Measurements from ENCODE around the gene SMAD7.

SMAD7 gene

DNA sequence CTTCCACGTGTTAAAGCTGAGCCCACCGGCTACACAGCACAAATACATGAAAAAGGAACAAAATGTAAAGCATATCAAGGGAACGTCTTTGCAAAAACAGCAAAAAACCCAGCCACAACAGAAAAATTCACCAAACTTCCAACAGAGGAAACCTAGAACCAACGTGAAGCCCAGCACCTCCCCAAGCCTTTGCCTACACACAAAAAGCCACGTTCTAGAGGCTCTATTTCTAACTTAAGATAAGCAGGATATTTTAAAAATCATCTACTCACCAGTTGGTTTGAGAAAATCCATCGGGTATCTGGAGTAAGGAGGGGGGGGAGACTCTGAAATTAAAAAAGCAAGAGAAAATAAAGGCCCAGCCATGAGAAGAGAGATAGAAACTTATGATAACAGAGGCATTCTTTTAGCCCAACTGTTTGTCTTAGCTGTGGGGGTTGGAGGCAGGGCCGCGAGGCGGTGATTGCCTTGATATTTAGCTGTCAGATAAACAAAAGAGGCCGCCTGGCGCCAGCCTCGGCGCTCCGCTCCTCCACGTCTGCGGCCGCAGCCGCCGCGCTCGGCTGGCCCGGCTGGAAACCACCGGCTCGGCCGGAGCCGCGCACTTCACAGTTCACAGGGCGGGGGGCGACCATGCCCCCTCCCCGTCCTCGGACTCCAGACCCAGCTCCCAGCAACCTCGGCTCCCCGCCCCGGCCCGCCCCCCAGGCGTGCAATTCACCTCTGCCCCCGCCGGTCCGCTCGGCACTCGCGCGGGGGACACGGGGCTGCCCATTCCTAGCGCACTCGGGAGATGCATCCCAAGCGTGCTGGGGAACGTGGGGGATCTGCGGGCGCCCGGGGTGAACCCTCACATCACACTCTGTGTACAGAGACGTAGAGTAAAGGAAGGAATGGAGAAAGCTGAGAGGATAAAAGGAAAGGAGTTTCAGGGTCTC, 2.4 kb downstream of the SMAD7 start:
- peak overlapping the region; percentile 85 for H3K27ac ChIP-seq (ENCODE audit: low read length)
- no peaks in the 10 kb centered on the region for H3K9me3 ChIP-seq (ENCODE audit: control insufficient read depth in 1 of 2, low read length in 2 of 2)
- H3K27me3 ChIP-seq (ENCODE audit: low read depth, low read length) = no peaks in the 10 kb centered on the region
- H3K4me1 ChIP-seq (ENCODE audit: control insufficient read depth in 1 of 2, insufficient read depth in 2 of 2, low read length in 2 of 2) = peaks cover 23 to 43% of the 10 kb centered on the region in 2 donors
- peaks cover 0 to 7% of the 10 kb centered on the region in 2 donors for H3K36me3 ChIP-seq (ENCODE audit: control insufficient read depth in 1 of 2, insufficient read depth in 2 of 2, low read length in 2 of 2)
- peak overlapping the region; percentile 88 to 94 for H3K4me3 ChIP-seq (ENCODE audit: low read depth in 1 of 2, low read length in 2 of 2)

DNA sequence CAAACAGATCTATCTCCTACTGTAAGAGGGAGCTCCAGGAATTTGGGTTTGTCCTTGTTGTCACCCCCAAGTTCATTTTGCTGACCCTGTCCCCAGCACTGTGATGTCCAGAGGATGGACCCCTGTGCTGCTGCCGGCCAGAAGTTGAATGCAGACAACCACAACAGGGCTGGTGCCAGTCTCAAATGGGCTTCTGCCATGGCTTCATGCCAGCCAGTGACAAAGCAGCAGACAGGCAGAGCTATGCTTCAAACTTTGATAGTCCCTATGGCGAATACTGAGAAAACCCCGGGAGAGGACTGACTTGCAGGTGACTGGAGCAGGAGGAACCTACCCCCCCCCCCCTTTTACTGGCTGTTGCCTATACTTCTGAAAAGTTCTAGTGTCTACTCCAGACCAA, 3.2 kb downstream of the SMAD7 start:
- H3K4me1 ChIP-seq (ENCODE audit: control insufficient read depth in 1 of 2, insufficient read depth in 2 of 2, low read length in 2 of 2) = peaks cover 31 to 52% of the 10 kb centered on the region in 2 donors
- peaks cover 0 to 4% of the 10 kb centered on the region in 2 donors for H3K36me3 ChIP-seq (ENCODE audit: control insufficient read depth in 1 of 2, insufficient read depth in 2 of 2, low read length in 2 of 2)
- H3K27me3 ChIP-seq (ENCODE audit: low read depth, low read length) = no peaks in the 10 kb centered on the region
- peak overlapping the region; percentile 88 to 94 for H3K4me3 ChIP-seq (ENCODE audit: low read depth in 1 of 2, low read length in 2 of 2)
- H3K9me3 ChIP-seq (ENCODE audit: control insufficient read depth in 1 of 2, low read length in 2 of 2) = no peaks in the 10 kb centered on the region
- peak overlapping the region; percentile 71 for H3K27ac ChIP-seq (ENCODE audit: low read length)

DNA sequence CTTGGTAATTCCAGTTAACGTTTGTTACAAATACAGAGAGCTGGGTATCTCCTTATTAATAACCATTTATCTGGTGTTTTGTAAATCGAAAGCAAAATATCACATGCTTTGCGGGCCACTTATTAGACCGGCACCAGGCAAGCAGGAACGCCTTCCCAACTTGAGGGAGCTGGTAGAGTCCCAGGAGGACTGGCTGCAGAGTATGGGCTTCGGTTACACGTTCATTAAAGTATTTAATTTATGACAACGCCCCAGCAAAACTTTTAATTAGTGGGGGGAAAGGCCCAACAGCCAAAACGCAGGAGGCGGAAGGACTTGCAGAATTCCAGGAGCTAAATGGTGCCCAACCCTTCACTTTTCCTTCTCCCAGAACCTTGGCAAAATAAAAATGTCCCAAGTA, 3.7 kb downstream of the SMAD7 start:
- H3K4me1 ChIP-seq (ENCODE audit: control insufficient read depth in 1 of 2, insufficient read depth in 2 of 2, low read length in 2 of 2) = peaks cover 33 to 56% of the 10 kb centered on the region in 2 donors
- H3K36me3 ChIP-seq (ENCODE audit: control insufficient read depth in 1 of 2, insufficient read depth in 2 of 2, low read length in 2 of 2) = peaks cover 3 to 4% of the 10 kb centered on the region in 2 donors
- H3K4me3 ChIP-seq (ENCODE audit: low read depth in 1 of 2, low read length in 2 of 2) = peak overlapping the region; percentile 88 to 94
- H3K27ac ChIP-seq (ENCODE audit: low read length) = peak overlapping the region; percentile 71
- no peaks in the 10 kb centered on the region for H3K9me3 ChIP-seq (ENCODE audit: control insufficient read depth in 1 of 2, low read length in 2 of 2)
- no peaks in the 10 kb centered on the region for H3K27me3 ChIP-seq (ENCODE audit: low read depth, low read length)

DNA sequence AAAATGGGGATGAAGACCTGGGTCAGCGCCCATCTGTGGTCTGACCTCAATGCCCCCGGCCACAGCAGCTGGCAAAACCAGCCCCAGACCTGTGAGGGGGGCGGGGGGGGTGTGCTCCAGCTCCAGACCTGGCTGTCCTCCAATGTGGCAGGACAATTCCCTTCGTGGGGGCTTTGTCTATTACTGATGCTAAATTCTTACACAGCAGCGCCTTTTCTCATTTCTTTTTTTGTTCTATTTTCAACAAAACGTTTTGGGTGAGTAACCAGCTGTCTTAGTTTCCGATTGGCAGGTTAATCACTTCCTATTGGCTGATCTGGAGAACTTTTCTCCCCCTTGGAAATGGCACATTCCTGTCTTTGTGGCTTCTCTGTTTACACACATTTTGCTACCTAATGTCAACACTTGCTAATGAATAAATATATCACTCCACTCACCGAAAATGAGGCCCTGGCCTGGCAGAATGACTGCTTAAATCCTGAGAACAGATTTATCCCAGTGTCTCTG, 4.4 kb downstream of the SMAD7 start:
- peaks cover 37 to 63% of the 10 kb centered on the region in 2 donors for H3K4me1 ChIP-seq (ENCODE audit: control insufficient read depth in 1 of 2, insufficient read depth in 2 of 2, low read length in 2 of 2)
- no peaks in the 10 kb centered on the region for H3K27me3 ChIP-seq (ENCODE audit: low read depth, low read length)
- H3K27ac ChIP-seq (ENCODE audit: low read length) = peak overlapping the region; percentile 71
- peak overlapping the region; percentile 88 to 94 for H3K4me3 ChIP-seq (ENCODE audit: low read depth in 1 of 2, low read length in 2 of 2)
- peaks cover 6 to 8% of the 10 kb centered on the region in 2 donors for H3K36me3 ChIP-seq (ENCODE audit: control insufficient read depth in 1 of 2, insufficient read depth in 2 of 2, low read length in 2 of 2)
- H3K9me3 ChIP-seq (ENCODE audit: control insufficient read depth in 1 of 2, low read length in 2 of 2) = no peaks in the 10 kb centered on the region

DNA sequence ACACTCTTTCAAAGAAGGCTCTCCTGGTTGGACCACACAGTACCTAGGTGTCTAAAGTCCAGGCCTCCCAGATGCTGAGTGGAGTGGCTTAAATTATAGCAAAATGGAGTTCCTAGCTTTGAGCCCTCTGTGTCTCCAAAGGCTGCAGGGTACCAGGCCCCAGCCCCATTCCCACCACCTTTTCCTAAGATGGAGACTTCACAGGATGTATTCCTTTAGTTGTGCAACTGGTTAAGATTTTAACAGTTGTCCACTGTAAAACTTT, 4.9 kb downstream of the SMAD7 start:
- Histone ChIP-seq H3K27ac (ENCODE audit: low read length) (no peak overlapping the region), H3K4me1 (ENCODE audit: control insufficient read depth in 1 of 2, insufficient read depth in 2 of 2, low read length in 2 of 2) (peaks cover 37 to 68% of the 10 kb centered on the region in 2 donors), H3K4me3 (ENCODE audit: low read depth in 1 of 2, low read length in 2 of 2) (peak overlapping the region in 1 of 2 donors; percentile 94), H3K27me3 (ENCODE audit: low read depth, low read length) (no peaks in the 10 kb centered on the region), H3K36me3 (ENCODE audit: control insufficient read depth in 1 of 2, insufficient read depth in 2 of 2, low read length in 2 of 2) (peaks cover 6 to 8% of the 10 kb centered on the region in 2 donors), H3K9me3 (ENCODE audit: control insufficient read depth in 1 of 2, low read length in 2 of 2) (no peaks in the 10 kb centered on the region)

DNA sequence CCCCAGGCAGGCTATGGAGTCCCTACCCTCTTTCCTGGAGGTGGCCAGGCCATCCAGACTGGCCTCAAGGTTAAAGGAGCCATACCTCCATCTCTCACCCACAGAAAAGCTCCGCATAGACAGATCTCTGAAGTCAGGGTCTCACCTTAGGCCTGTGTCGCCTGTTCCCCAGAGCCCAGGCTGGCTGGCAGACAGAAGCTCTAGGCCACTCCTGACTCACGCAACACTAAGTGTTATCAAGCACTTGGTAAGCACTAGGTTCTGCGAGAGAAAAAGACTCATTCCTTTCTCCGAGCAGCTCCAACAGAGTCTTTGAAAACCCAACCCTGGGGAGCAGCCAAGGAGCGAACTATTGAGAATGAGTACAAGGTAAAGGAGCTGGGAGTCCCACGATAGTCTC, 6.1 kb downstream of the SMAD7 start:
- Histone ChIP-seq H3K9me3 (ENCODE audit: control insufficient read depth in 1 of 2, low read length in 2 of 2) (no peaks in the 10 kb centered on the region), H3K27me3 (ENCODE audit: low read depth, low read length) (no peaks in the 10 kb centered on the region), H3K36me3 (ENCODE audit: control insufficient read depth in 1 of 2, insufficient read depth in 2 of 2, low read length in 2 of 2) (peaks cover 6 to 8% of the 10 kb centered on the region in 2 donors), H3K4me3 (ENCODE audit: low read depth in 1 of 2, low read length in 2 of 2) (peak overlapping the region in 1 of 2 donors; percentile 1), H3K27ac (ENCODE audit: low read length) (peak overlapping the region; percentile 32), H3K4me1 (ENCODE audit: control insufficient read depth in 1 of 2, insufficient read depth in 2 of 2, low read length in 2 of 2) (peaks cover 37 to 78% of the 10 kb centered on the region in 2 donors)

DNA sequence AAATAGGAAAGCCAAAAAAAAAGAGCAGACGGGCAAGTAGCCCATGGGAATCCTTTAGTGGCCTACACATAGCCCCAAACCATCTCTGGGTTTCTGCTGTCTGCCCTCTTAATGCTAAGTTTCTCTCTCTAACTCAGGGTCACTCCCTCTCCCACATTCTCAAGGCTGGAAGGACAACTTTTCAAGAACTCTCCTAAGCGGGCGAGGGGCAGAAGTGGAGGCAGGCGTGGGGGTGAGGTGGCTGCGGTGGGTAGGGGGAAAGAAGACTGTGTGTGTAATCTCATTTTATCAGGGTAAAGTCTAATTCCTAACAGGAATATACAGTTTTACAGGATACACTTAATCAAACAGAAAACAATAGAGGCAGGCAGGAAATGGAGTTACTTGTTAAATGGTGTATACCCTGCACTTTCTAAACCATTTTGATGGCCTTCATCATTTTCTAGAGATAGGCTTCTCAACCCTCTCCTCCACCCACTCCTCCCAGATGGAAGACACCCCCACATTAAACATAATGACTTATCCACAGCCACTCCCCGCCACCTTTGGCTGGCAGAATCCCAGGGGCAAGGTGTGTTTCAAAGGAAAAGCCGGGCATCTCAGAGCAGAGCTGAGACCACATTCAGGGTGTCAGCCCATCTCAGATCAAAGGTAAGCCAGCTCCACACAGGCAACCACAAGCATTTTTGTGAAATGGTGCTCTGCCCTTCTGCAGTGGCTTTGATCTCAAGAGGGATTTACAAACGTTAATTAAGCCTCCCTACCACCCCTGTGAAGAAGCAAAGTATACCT, 6.8 kb downstream of the SMAD7 start:
- Histone ChIP-seq H3K4me3 (ENCODE audit: low read depth in 1 of 2, low read length in 2 of 2) (no peak overlapping the region), H3K4me1 (ENCODE audit: control insufficient read depth in 1 of 2, insufficient read depth in 2 of 2, low read length in 2 of 2) (peaks cover 37 to 77% of the 10 kb centered on the region in 2 donors), H3K36me3 (ENCODE audit: control insufficient read depth in 1 of 2, insufficient read depth in 2 of 2, low read length in 2 of 2) (peaks cover 6 to 8% of the 10 kb centered on the region in 2 donors)

DNA sequence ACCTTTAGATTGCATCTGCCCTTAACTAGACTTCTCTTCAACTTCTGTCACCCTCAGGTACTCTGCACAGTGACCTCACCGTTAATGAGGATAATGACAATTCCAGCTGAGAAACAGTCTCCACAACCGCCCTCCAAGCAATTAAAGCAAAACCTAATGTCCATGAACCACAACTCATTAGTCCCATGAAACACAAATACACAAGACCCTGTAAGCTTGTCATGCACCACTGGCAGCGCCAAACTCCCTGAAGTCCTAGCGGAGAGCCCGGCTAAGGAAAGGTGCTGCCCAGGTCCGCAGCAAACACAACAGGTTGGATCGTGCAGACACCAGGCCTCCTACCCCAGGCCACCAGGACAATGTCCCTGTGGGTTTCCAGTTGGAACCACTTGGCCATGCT, 7.4 kb downstream of the SMAD7 start:
- Histone ChIP-seq H3K9me3 (ENCODE audit: control insufficient read depth in 1 of 2, low read length in 2 of 2) (no peaks in the 10 kb centered on the region), H3K27ac (ENCODE audit: low read length) (peak overlapping the region; percentile 76), H3K27me3 (ENCODE audit: low read depth, low read length) (no peaks in the 10 kb centered on the region), H3K4me1 (ENCODE audit: control insufficient read depth in 1 of 2, insufficient read depth in 2 of 2, low read length in 2 of 2) (peaks cover 42 to 82% of the 10 kb centered on the region in 2 donors), H3K36me3 (ENCODE audit: control insufficient read depth in 1 of 2, insufficient read depth in 2 of 2, low read length in 2 of 2) (peaks cover 6 to 8% of the 10 kb centered on the region in 2 donors), H3K4me3 (ENCODE audit: low read depth in 1 of 2, low read length in 2 of 2) (no peak overlapping the region)

More for the DNA sequence above, 6.8 kb downstream of the SMAD7 start:
- Histone ChIP-seq H3K9me3 (ENCODE audit: control insufficient read depth in 1 of 2, low read length in 2 of 2) (no peaks in the 10 kb centered on the region), H3K27ac (ENCODE audit: low read length) (peak overlapping the region; percentile 32), H3K27me3 (ENCODE audit: low read depth, low read length) (no peaks in the 10 kb centered on the region)

DNA sequence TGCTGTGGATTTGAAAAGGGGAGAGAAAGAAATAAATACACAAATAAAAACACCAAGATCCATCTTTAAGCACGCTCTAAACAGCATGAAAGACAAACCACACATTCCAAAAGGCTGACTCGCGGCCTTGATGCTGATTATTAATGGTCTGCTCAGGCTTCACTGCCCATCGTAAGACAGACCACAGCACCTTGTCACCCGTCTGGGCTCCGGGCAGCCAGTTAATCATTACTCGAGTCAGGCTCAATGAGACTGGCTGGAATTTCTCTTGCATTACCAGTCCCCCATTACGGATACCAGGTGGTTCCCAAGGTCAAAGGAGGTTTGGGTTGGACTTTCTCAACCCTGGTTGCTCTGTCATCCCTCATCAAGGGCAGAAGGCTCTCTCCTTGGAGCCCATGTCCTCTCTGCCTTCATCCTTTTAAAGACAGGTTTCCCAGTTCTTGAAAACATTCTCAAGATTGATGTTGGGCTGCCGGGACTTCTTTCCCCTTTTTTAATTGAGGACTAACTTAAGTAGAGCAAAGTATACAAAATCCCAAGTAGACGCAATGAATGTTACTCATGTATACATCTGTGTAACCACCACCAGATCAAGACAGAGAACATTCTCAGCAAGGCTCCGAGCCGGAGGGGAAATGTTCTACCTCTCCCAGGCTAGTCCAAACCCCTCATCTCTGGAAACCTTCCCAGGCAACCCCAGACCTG, 8.1 kb downstream of the SMAD7 start:
- H3K36me3 ChIP-seq (ENCODE audit: control insufficient read depth in 1 of 2, insufficient read depth in 2 of 2, low read length in 2 of 2) = peaks cover 6 to 8% of the 10 kb centered on the region in 2 donors
- H3K4me3 ChIP-seq (ENCODE audit: low read depth in 1 of 2, low read length in 2 of 2) = no peak overlapping the region
- H3K27me3 ChIP-seq (ENCODE audit: low read depth, low read length) = no peaks in the 10 kb centered on the region
- peaks cover 49 to 85% of the 10 kb centered on the region in 2 donors for H3K4me1 ChIP-seq (ENCODE audit: control insufficient read depth in 1 of 2, insufficient read depth in 2 of 2, low read length in 2 of 2)
- peak overlapping the region; percentile 76 for H3K27ac ChIP-seq (ENCODE audit: low read length)
- H3K9me3 ChIP-seq (ENCODE audit: control insufficient read depth in 1 of 2, low read length in 2 of 2) = no peaks in the 10 kb centered on the region

DNA sequence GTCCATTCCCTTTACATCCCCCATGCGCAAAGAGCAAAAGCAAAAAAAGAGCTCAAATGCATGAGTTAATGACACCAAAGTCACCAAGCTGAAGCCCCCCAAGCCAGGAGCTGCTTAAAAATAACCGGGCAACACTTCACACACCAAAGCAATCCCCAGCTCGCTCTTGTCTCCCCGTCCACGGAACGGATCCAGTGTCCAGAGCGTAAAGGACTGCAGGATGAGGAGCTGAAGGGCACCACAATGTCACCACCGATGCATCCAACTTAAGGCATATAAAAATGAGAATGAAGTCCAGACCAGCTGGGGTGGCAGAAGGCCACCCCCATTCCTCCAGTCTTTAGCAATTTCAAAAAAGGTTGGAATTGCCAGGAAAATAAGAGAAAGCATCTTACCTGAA, 8.7 kb downstream of the SMAD7 start:
- H3K9me3 ChIP-seq (ENCODE audit: control insufficient read depth in 1 of 2, low read length in 2 of 2) = no peaks in the 10 kb centered on the region
- peaks cover 6 to 8% of the 10 kb centered on the region in 2 donors for H3K36me3 ChIP-seq (ENCODE audit: control insufficient read depth in 1 of 2, insufficient read depth in 2 of 2, low read length in 2 of 2)
- H3K27me3 ChIP-seq (ENCODE audit: low read depth, low read length) = no peaks in the 10 kb centered on the region
- no peak overlapping the region for H3K4me3 ChIP-seq (ENCODE audit: low read depth in 1 of 2, low read length in 2 of 2)
- peak overlapping the region; percentile 76 for H3K27ac ChIP-seq (ENCODE audit: low read length)
- H3K4me1 ChIP-seq (ENCODE audit: control insufficient read depth in 1 of 2, insufficient read depth in 2 of 2, low read length in 2 of 2) = peaks cover 45 to 88% of the 10 kb centered on the region in 2 donors

Data from muscle layer of duodenum (tissue), 2 donors.